ENCODE measurements around the gene ZFAND3.

The ZFAND3 gene

DNA sequence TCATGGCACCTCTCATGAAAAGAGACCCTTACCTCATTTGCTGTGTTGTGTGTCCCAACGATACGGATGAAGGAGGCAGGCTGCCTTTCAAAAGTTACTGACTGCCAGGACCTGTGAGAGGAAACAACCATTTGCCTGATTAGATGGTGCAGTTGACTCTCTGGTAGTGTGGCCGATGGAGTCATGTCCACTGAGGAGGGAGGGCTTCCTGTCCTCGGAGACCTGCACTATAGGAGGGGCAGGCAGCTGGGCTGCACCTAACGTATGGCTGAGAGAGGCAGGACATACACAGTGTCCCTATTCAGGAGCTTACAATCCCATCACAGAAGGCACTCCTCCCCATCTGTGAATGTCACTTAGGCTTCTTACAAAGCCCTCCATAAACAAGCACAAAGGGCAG is 373.0 kb downstream of the ZFAND3 start:
- in situ Hi-C loops (cut with HindIII; ENCODE audit: low sequenced_read_pairs), result no loop called here

DNA sequence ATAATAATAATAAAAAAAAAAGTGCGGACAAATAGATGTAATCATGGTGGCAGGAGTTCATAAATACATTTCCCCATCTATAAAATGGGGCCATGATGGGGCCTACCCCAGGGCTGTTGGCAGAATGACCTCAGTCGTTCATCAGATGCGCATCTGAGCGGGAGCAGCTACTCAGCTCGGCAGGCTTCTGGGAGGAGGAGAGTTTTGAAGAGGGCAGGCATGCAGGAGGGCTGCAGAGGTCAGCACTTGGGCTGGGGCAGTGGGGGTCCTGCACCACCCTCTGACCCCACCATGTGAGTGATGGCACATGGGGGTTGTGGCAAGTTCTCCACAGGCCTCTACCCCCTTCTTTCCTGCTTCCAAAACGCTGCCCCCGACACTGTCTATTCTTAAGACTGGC is 373.5 kb downstream of the ZFAND3 start:
- in situ Hi-C loops (cut with HindIII; ENCODE audit: low sequenced_read_pairs), result no loop called here

DNA sequence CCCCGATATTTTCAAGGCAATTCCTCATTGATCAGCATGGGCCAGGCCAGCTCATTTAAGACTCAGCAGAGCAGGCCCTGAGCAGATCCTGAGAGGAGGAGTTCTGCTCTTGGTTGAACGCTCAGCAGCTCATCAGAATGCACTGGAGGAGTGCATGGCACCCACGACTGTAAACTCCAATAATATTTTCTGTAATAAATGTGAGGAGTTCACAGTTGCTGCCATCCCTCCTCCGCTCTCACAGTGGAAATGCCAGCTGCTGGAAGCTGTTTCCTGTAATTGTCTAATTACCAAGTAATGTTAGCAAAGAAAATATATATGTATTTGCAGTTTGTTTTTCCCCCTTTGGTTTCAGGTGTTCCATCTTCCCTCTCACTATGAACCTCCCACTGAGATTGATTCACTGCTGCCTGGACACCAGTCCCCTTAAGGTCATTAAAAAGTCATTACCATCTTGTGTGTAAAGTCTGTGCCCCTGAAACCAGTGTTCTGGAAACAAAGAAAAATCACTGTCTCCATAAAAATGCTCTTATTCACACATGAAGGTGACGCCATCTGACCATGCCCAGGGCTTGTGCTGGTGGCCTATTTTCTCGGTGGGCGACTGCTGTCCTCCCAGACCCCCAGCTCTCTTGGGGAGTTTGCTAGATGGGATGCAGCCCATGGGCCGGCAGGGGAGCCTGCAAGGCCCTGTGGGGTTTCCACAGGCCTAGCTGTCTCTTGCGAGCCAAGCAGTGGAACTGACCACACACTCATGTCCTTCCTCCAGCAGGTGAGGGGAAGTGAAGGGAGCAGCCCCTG is 374.2 kb downstream of the ZFAND3 start:
- in situ Hi-C loops (cut with HindIII; ENCODE audit: low sequenced_read_pairs), result no loop called here

DNA sequence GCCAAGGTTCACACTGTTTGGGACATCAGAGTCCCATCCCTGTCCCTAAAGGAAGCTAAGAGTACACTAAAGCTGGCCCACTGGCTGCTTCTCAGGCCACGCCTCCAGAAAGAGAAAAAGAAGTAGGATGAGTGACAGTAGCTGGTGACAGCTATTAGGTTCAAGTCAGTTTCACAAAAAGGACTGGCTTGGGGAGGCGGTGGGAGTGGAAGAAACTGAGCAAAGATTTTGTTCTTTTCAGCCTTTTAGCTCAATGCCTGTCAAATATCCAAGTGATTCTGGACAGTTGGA is 374.7 kb downstream of the ZFAND3 start:
- in situ Hi-C loops (cut with HindIII; ENCODE audit: low sequenced_read_pairs), result no loop called here

DNA sequence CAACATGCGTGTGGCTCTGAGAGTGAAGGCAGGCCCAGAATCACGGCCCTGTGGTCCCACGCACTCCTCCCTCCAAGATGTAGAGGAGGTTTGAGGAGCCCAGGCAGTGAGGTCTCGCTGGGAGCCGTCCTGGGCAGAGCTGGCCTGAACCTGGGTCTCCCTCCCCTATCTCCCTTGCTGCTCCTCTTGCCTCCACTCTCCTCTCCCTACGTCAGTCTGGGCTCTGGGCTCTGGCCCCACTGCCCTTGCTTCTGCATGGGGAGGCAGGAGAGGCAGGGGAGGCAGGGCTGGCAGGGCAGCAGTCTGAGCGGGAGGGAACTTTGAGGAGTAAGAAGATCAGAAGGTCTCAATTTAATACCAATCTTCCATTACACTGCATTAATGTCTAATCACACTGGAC is 375.1 kb downstream of the ZFAND3 start:
- in situ Hi-C loops (cut with HindIII; ENCODE audit: low sequenced_read_pairs), result no loop called here

DNA sequence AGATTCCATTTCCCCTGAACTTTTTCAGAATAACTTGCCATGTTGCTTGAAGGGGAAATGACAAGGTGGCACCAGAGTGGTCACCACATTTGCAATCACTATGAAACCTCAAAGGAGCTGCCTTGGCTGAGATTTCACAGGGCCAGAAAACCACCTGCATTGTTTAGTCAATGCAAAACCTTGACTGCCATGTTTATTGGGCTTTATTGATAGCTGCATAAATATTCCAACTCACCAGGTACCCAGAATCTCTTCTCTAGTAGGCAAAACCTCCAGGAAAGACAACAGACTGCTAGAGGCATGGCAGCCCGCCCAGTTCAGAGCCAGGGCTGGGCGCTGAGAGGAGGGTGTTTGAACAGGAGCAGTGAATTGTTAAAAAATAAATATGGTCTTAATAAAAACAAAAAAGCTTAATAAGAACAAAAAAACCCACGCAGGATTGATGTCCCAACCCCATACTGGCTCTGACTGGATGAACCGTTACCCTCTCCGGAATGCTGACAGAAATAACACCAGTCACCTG is 375.6 kb downstream of the ZFAND3 start:
- in situ Hi-C loops (cut with HindIII; ENCODE audit: low sequenced_read_pairs), result no loop called here

DNA sequence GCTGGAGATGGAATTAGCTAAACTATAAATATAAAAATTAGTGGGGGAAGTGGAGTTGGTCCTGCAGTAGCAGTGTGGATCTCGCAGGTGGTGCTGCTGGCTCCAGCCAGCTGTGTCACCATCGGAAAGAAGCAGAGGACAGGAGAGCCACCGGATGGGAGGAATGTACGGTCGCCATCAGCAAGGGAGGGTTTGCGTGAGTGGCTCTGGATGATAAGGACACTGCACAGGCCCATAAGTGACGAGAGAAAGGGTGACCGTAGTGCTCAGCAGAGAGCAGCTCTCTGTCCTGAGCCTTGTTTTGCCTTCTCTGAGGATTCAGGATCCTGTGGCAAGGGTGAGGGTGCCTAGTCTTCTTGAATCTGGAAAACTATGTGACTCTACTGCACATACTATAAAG is 378.7 kb downstream of the ZFAND3 start:
- in situ Hi-C loops (cut with HindIII; ENCODE audit: low sequenced_read_pairs), result no loop called here

All from DLD1 (cell line).